Sigmoid colon (tissue), 7 donors: ENCODE data around the gene CUL4A. TPM values are rescaled to one million over a fixed set of nuclear protein-coding genes. Genes with fewer than 3 reads are reported as not detected.
"Not testable (repeated sequence)": the region's sequence is repeated elsewhere in the genome, so short reads cannot be mapped to it uniquely, and the experiment has no call there.

ENCODE experiments used
- DNase-seq: peaks from one replicate; pipeline ENCODE4 v3.0.0-alpha.2; 2019
- H3K27ac ChIP-seq, 4 donors: fragments of 200-600 bp; sonication (generic); one replicate each; pipeline ENCODE4 v1.5.1; 2016 to 2019; ENCODE audit warnings: mild to moderate bottlenecking in 1 of 4
- H3K27me3 ChIP-seq, 3 donors: fragments of 200-600 bp; sonication (generic); one replicate each; pipeline ENCODE4 v1.5.1; 2019; ENCODE audit warnings: mild to moderate bottlenecking in 1 of 3
- H3K36me3 ChIP-seq, 4 donors: fragments of 200-600 bp; sonication (generic); one replicate each; pipeline ENCODE4 v1.5.1; 2016 to 2019
- H3K4me1 ChIP-seq, 4 donors: fragments of 200-600 bp; sonication (generic); one replicate each; pipeline ENCODE4 v1.5.1; 2017 to 2019
- H3K4me3 ChIP-seq, 4 donors: fragments of 200-600 bp; sonication (generic); one replicate each; pipeline ENCODE4 v1.5.1; 2017 to 2019; ENCODE audit warnings: mild to moderate bottlenecking in 2 of 4, moderate library complexity in 1 of 4
- H3K9me3 ChIP-seq, 4 donors: fragments of 200-600 bp in 3 of 4; sonication (generic) in 3 of 4; one replicate each; pipeline versions ENCODE4 v1.5.1 to v1.6.1; 2013 to 2019
- EP300 ChIP-seq, 4 donors: sonication (generic); formaldehyde crosslinking; IDR thresholded peaks; one replicate each; pipeline ENCODE4 v1.6.1; 2017; ENCODE audit warnings: antibody characterized with exemption in 4 of 4
- POLR2A ChIP-seq, 2 donors: fragments of 450-650 bp; IDR thresholded peaks; one replicate each; pipeline ENCODE4 v1.6.1; 2016; ENCODE audit warnings: antibody characterized with exemption in 2 of 2, mild to moderate bottlenecking in 2 of 2, moderate library complexity in 2 of 2
- POLR2AphosphoS5 ChIP-seq, 4 donors: sonication (generic); formaldehyde crosslinking; IDR thresholded peaks; one replicate each; pipeline ENCODE4 v1.6.1; 2017; ENCODE audit warnings: antibody characterized with exemption in 4 of 4
- WGBS, 2 donors: extraction: QIAGEN DNeasy Blood & Tissue Kit; methylation state at CpG; one replicate each; pipeline ENCODE4 v1.1.7; 2013; 5-methylcytosine and 5-hydroxymethylcytosine counted together
- intact Hi-C: fragments of 100-400 bp; cut with DNase I; formaldehyde crosslinking; loops from one replicate; pipeline ENCODE4 v1.15.1; 2023
- polyA plus RNA-seq, 3 donors: library from polyadenylated mRNA; stranded (reverse); fragments of 200-250 nt; gene quantifications; one replicate each; pipeline ENCODE4 v1.2.3, GENCODE V29; 2013
- small RNA-seq, 3 donors: library from RNA; depleted of rRNA; stranded (forward); fragments of <200 nt; gene quantifications; one replicate each; pipeline ENCODE3, GENCODE V24; 2016
- total RNA-seq, 4 donors: library from RNA; depleted of rRNA; stranded (reverse); fragments of >200 nt; gene quantifications; one replicate each; pipeline ENCODE4 v1.1.0, GENCODE V29; 2016
- TF ChIP-seq, protein P1 (sequence below), 4 experiments: fragments of 450-650 bp in 3 of 4; fragments of 200-600 bp in 1 of 4; IDR thresholded peaks; one replicate each; pipeline ENCODE4 v1.5.1; 2016 to 2019; ENCODE audit warnings: antibody characterized with exemption in 4 of 4, mild to moderate bottlenecking in 3 of 4, moderate library complexity in 2 of 4
- donor health status: healthy with polysubstance abuse.
- donor health status: Bipolar disorder and iron deficiency.
- donor health status: healthy.

CUL4A gene
- total and polyA plus RNA-seq, 7 donors: 22.2 to 115 (median 72.6) TPM

DNA sequence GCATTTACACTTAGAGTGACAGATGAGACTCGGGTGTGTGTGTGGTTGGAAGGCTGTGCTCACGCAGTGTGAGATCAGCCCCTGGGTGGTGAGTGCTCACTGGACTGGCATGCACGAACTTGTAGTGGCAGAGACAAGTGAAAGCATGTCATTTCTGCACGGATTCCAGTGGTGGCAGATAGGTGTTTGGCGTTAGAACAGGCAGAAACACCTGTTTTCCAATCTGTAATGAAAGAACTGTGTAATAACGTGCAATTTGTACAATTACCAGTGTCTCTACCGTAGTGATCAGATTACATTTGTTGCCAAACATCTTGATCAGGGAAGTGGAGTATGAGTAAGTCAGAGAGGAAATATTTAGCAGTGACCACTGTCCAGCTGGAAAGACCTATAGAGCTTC is 95.8 kb downstream of the CUL4A start:
- no peak overlapping the region for H3K4me3 ChIP-seq
- WGBS, 2 donors: 65 to 74% methylated on average over 7 of the region's 7 CpGs
- TF ChIP-seq, protein P1, sequence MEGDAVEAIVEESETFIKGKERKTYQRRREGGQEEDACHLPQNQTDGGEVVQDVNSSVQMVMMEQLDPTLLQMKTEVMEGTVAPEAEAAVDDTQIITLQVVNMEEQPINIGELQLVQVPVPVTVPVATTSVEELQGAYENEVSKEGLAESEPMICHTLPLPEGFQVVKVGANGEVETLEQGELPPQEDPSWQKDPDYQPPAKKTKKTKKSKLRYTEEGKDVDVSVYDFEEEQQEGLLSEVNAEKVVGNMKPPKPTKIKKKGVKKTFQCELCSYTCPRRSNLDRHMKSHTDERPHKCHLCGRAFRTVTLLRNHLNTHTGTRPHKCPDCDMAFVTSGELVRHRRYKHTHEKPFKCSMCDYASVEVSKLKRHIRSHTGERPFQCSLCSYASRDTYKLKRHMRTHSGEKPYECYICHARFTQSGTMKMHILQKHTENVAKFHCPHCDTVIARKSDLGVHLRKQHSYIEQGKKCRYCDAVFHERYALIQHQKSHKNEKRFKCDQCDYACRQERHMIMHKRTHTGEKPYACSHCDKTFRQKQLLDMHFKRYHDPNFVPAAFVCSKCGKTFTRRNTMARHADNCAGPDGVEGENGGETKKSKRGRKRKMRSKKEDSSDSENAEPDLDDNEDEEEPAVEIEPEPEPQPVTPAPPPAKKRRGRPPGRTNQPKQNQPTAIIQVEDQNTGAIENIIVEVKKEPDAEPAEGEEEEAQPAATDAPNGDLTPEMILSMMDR (IDR thresholded peaks at IDR 0.05): no peak
- TF ChIP-seq POLR2AphosphoS5 (IDR thresholded peaks at IDR 0.05) (no peak), EP300 (IDR thresholded peaks at IDR 0.05) (no peak), POLR2A (IDR thresholded peaks at IDR 0.05) (no peak)
- H3K4me1 ChIP-seq: peaks cover 0 to 5% (median 0%) of the 10 kb centered on the region in 4 donors
- no peak overlapping the region for H3K27ac ChIP-seq
- intact Hi-C loops: no loop called here
- no peaks in the 10 kb centered on the region for H3K27me3 ChIP-seq
- H3K36me3 ChIP-seq: peaks cover 0 to 19% (median 7%) of the 10 kb centered on the region in 4 donors
- DNase-seq: no peak
- H3K9me3 ChIP-seq: no peaks in the 10 kb centered on the region

DNA sequence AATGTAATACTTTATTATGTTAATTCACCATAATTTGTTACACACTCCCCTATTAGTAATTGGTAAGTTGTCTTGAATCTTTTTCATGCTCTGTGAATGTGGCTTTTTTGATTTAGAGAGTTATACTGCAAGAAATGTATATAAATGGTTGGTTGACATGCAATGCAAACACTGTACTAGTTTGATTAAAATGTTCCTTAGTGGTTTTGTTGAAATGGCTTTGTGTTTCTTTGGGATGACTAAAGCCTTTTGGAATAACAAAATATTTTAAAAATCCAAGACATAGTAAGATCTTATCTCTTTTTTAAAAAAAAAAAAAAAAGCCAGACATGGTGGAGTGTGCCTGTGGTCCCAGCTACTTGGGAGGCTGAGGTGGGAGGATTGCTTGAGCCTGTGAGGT is 98.1 kb downstream of the CUL4A start:
- Histone ChIP-seq H3K9me3 (no peaks in the 10 kb centered on the region), H3K27ac (no peak overlapping the region), H3K4me1 (peaks cover 0 to under 1% (median 0%) of the 10 kb centered on the region in 4 donors), H3K4me3 (no peak overlapping the region), H3K36me3 (peaks cover 15 to 42% (median 19%) of the 10 kb centered on the region in 4 donors), H3K27me3 (no peaks in the 10 kb centered on the region)
- DNase-seq: no peak
- intact Hi-C loops: no loop called here
- no peak for TF ChIP-seq POLR2A (IDR thresholded peaks at IDR 0.05)
- no peak for TF ChIP-seq EP300 (IDR thresholded peaks at IDR 0.05)
- TF ChIP-seq, protein P1 (IDR thresholded peaks at IDR 0.05): no peak
- TF ChIP-seq POLR2AphosphoS5 (IDR thresholded peaks at IDR 0.05): no peak

DNA sequence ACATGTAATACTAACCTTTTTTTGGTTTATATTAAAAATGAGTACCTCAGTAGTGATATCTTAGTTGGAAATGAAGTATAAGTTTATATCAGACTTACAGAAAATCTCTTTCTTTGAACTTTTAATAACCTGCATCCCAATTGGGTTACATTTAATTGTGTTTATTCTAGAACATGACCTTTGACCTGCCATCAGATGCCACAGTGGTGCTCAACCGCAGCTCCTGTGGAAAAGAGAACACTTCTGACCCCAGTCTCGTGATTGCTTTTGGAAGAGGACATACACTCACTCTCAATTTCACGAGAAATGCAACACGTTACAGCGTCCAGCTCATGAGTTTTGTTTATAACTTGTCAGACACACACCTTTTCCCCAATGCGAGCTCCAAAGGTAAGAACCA is 100.1 kb downstream of the CUL4A start:
- Histone ChIP-seq H3K27me3 (no peaks in the 10 kb centered on the region), H3K9me3 (no peaks in the 10 kb centered on the region), H3K27ac (no peak overlapping the region), H3K4me3 (no peak overlapping the region), H3K36me3 (peaks cover 15 to 51% (median 20%) of the 10 kb centered on the region in 4 donors), H3K4me1 (no peaks in the 10 kb centered on the region)
- no peak for TF ChIP-seq POLR2AphosphoS5 (IDR thresholded peaks at IDR 0.05)
- WGBS, 2 donors: 70 to 88% methylated on average over 6 of the region's 6 CpGs
- intact Hi-C loops: no loop called here
- no peak for DNase-seq

DNA sequence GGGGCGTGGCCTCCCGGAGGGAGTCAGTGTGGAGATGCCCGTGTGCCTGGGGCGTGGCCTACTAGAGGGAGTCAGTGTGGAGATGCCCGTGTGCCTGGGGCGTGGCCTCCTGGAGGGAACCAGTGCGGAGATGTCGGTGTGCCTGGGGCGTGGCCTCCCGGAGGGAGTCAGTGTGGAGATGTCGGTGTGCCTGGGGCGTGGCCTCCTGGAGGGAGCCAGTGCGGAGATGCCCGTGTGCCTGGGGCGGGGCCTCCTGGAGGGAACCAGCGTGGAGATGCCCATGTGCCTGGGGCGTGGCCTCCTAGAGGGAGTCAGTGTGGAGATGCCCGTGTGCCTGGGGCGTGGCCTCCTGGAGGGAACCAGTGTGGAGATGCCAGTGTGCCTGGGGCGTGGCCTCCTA is 104.7 kb downstream of the CUL4A start:
- peaks cover 15 to 70% (median 22%) of the 10 kb centered on the region in 4 donors for H3K36me3 ChIP-seq
- intact Hi-C loops, H3K27me3 ChIP-seq, H3K9me3 ChIP-seq, DNase-seq, H3K4me1 ChIP-seq, H3K27ac ChIP-seq, H3K4me3 ChIP-seq: not testable (repeated sequence)
- WGBS, 2 donors: 86 to 95% methylated on average over 20 of the region's 20 CpGs

DNA sequence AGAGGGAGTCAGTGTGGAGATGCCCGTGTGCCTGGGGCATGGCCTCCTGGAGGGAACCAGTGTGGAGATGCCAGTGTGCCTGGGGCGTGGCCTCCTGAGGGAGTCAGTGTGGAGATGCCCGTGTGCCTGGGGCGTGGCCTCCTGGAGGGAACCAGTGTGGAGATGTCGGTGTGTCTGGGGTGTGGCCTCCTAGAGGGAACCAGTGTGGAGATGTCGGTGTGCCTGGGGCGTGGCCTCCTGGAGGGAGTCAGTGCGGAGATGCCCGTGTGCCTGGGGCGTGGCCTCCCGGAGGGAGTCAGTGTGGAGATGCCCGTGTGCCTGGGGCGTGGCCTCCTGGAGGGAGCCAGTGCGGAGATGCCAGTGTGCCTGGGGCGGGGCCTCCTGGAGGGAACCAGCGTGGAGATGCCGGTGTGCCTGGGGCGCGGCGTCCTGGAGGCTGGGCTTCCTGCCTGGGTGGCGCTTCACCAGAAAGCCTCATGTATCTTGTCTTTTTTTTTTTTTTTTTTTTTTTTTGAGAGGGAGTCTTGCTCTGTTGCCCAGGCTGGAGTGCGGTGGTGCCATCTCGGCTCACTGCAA is 105.6 kb downstream of the CUL4A start:
- WGBS, 2 donors: 62 to 86% methylated on average over 23 of the region's 23 CpGs
- intact Hi-C loops, H3K9me3 ChIP-seq, H3K4me1 ChIP-seq, H3K27ac ChIP-seq, H3K27me3 ChIP-seq, H3K4me3 ChIP-seq, DNase-seq: not testable (repeated sequence)
- peaks cover 21 to 70% (median 25%) of the 10 kb centered on the region in 4 donors for H3K36me3 ChIP-seq

DNA sequence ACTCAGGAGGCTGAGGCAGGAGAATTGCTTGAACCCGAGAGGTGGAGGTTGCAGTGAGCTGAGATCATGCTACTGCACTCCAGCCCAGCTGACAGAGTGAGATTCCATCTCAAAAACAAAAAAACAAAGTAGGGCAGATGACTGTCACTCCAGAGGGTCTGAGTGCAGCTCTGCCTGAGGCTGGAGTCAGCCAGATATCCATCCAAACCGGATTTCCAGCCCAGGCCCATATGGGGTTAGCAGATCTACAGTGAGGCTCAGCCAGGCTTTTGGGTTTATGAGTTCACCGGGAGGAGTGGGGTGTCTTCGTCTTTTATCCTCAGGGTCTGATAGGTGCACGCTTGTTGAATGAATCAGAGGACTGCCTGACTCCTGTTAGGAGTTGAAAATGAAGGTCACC is 106.6 kb downstream of the CUL4A start:
- no peaks in the 10 kb centered on the region for H3K27me3 ChIP-seq
- WGBS, 2 donors: 95 to 96% methylated on average over 5 of the region's 5 CpGs
- TF ChIP-seq, protein P1 (IDR thresholded peaks at IDR 0.05): no peak
- TF ChIP-seq POLR2AphosphoS5 (IDR thresholded peaks at IDR 0.05) (no peak), EP300 (IDR thresholded peaks at IDR 0.05) (no peak), POLR2A (IDR thresholded peaks at IDR 0.05) (no peak)
- H3K4me3 ChIP-seq: no peak overlapping the region
- no peak overlapping the region for H3K27ac ChIP-seq
- DNase-seq: no peak
- peaks cover 23 to 70% (median 27%) of the 10 kb centered on the region in 4 donors for H3K36me3 ChIP-seq
- H3K4me1 ChIP-seq: no peaks in the 10 kb centered on the region
- intact Hi-C loops: no loop called here
- H3K9me3 ChIP-seq: no peaks in the 10 kb centered on the region

Small RNAs within 50 kb of the gene (small RNA-seq; reads per million reads assigned to genes)
- gene AL137002.1 (0 reads per million in 3 donors), gene MIR8075 (0 reads per million in 3 donors)

Other genes starting within 250 kb of the CUL4A start
- 10 to 100 TPM in 3 of 4 donors, 1 to 10 TPM in 1; 7.5 to 20.2 (median 13.0) TPM for gene MCF2L, start 240.4 kb upstream of the CUL4A start, total RNA-seq
- 10 to 100 TPM; 43.5 to 59.9 (median 51.1) TPM for gene MCF2L, start 240.4 kb upstream of the CUL4A start, polyA plus RNA-seq
- gene F7, start 103.8 kb upstream of the CUL4A start, total RNA-seq: not detected
- under 1 TPM in 1 of 3 donors, not detected in 2; 0.36 TPM for gene F7, start 103.8 kb upstream of the CUL4A start, polyA plus RNA-seq
- 1 to 10 TPM; 3.8 to 10.0 (median 6.8) TPM for gene F10, start 86.8 kb upstream of the CUL4A start, total RNA-seq
- 1 to 10 TPM in 2 of 3 donors, not detected in 1; 2.4 to 3.0 TPM for gene F10, start 86.8 kb upstream of the CUL4A start, polyA plus RNA-seq
- gene PROZ, start 51.0 kb upstream of the CUL4A start, total RNA-seq: not detected
- under 1 TPM in 1 of 3 donors, not detected in 2; 0.10 TPM for gene PROZ, start 51.0 kb upstream of the CUL4A start, polyA plus RNA-seq
- gene PCID2, start 944 bp upstream of the CUL4A start, total RNA-seq: 10 to 100 TPM; 44.1 to 70.9 (median 54.8) TPM
- gene PCID2, start 944 bp upstream of the CUL4A start, polyA plus RNA-seq: 10 to 100 TPM; 18.0 to 32.5 (median 22.4) TPM
- 10 to 100 TPM; 77.3 to 91.0 (median 87.5) TPM for gene LAMP1, start 87.6 kb downstream of the CUL4A start, total RNA-seq
- 100 to 1,000 TPM in 1 of 3 donors, 10 to 100 TPM in 2; 20.4 to 125 (median 62.7) TPM for gene LAMP1, start 87.6 kb downstream of the CUL4A start, polyA plus RNA-seq
- gene GRTP1, start 154.5 kb downstream of the CUL4A start, total RNA-seq: 1 to 10 TPM; 6.7 to 9.9 (median 8.3) TPM
- gene GRTP1, start 154.5 kb downstream of the CUL4A start, polyA plus RNA-seq: 10 to 100 TPM; 29.3 to 52.5 (median 39.6) TPM
- 1 to 10 TPM; 2.3 to 7.8 (median 4.5) TPM for gene ADPRHL1, start 243.9 kb downstream of the CUL4A start, total RNA-seq
- gene ADPRHL1, start 243.9 kb downstream of the CUL4A start, polyA plus RNA-seq: 1 to 10 TPM; 1.2 to 4.9 (median 4.2) TPM